GM19023 (cell line): ENCODE data around the gene COMMD8.
A peak's percentile ranks its signal among the peaks of the same experiment; 100 is the strongest.
"Not testable (repeated sequence)": the region's sequence is repeated elsewhere in the genome, so short reads cannot be mapped to it uniquely, and the experiment has no call there.

ENCODE experiments used
- ATAC-seq: cut with Tn5 transposase; IDR thresholded peaks from one replicate; pipeline ENCODE4 v1.9.1; 2021; ENCODE audit warnings: mild to moderate bottlenecking, moderate library complexity; ENCODE audit not compliant: unreplicated experiment

COMMD8 gene

GRCh38 chr4:47463235-47463956 lies at the start of gene COMMD8:
COMMD8 (minus strand) TSS chr4:47463702; CDS start chr4:47463651, 51 bp downstream.
- peak; percentile 95 for ATAC-seq

- ATAC-seq = peak; percentile 97
Measured at GRCh38 chr4:47510506-47511143, 47.1 kb upstream of the COMMD8 start.

- no peak for ATAC-seq
Measured at GRCh38 chr4:47505666-47506065, 42.2 kb upstream of the COMMD8 start.

GRCh38 chr4:47505147-47505546 lies 41.6 kb upstream of the COMMD8 start:
- ATAC-seq = no peak

- no peak for ATAC-seq
Measured at GRCh38 chr4:47500776-47501175, 37.3 kb upstream of the COMMD8 start.

GRCh38 chr4:47499700-47500099 lies 36.2 kb upstream of the COMMD8 start:
- ATAC-seq = no peak

GRCh38 chr4:47498899-47499298 lies 35.4 kb upstream of the COMMD8 start:
- peak; percentile 53 for ATAC-seq

- no peak for ATAC-seq
Measured at GRCh38 chr4:47494124-47494430, 30.6 kb upstream of the COMMD8 start.

- ATAC-seq = peak; percentile 46
Measured at GRCh38 chr4:47493238-47494123, 30.0 kb upstream of the COMMD8 start.

- peak; percentile 80 for ATAC-seq
Measured at GRCh38 chr4:47490550-47490949, 27.0 kb upstream of the COMMD8 start.

- ATAC-seq = no peak
Measured at GRCh38 chr4:47488706-47489105, 25.2 kb upstream of the COMMD8 start.

- ATAC-seq = not testable (repeated sequence)
Measured at GRCh38 chr4:47486727-47487126, 23.2 kb upstream of the COMMD8 start.

- ATAC-seq = no peak
Measured at GRCh38 chr4:47486231-47486673, 22.8 kb upstream of the COMMD8 start.

GRCh38 chr4:47485768-47486167 lies 22.3 kb upstream of the COMMD8 start:
- ATAC-seq = no peak

- ATAC-seq = peak; percentile 99
Measured at GRCh38 chr4:47485047-47485692, 21.7 kb upstream of the COMMD8 start, which contains the start of gene ATP10D. ATP10D (plus strand) TSS chr4:47485275; CDS start chr4:47512541, 27,266 bp downstream.

- no peak for ATAC-seq
Measured at GRCh38 chr4:47484168-47484567, 20.7 kb upstream of the COMMD8 start.

GRCh38 chr4:47483745-47484144 lies 20.2 kb upstream of the COMMD8 start:
- ATAC-seq = no peak

- ATAC-seq = no peak
Measured at GRCh38 chr4:47482326-47482725, 18.8 kb upstream of the COMMD8 start.

GRCh38 chr4:47478804-47479203 lies 15.3 kb upstream of the COMMD8 start:
- ATAC-seq = no peak

GRCh38 chr4:47475411-47475810 lies 11.9 kb upstream of the COMMD8 start:
- ATAC-seq = no peak

- ATAC-seq = no peak
Measured at GRCh38 chr4:47474799-47475198, 11.3 kb upstream of the COMMD8 start.
